HCT116 (cell line): Measurements from ENCODE around the gene CERS6. TPM values are rescaled to one million over a fixed set of nuclear protein-coding genes. Genes with fewer than 3 reads are reported as not detected.

Source experiments
- ATAC-seq: fragments of 200-7000 bp; cut with Tn5 transposase; 2 replicates; pipeline ENCODE4 v1.9.1; 2020; ENCODE audit warnings: mild to moderate bottlenecking, moderate library complexity
- BruUV-seq: library from RNA; stranded (reverse); fragments of 400-500 nt; replicated peaks from 2 replicates; lab custom pipeline; 2021; lab: Mats Ljungman, UMichigan
- CTCF ChIA-PET: fragments of 300-600 bp; sonication (Branson Sonifier 250); formaldehyde crosslinking; loops from one replicate; lab custom pipeline; 2021; ENCODE audit warnings: antibody characterized with exemption; lab: Charles Lee
- POLR2A ChIA-PET: fragments of 300-600, 350-600 bp; sonication (Branson Sonifier 250); formaldehyde crosslinking; loops from one replicate; lab custom pipeline; 2021; ENCODE audit warnings: antibody characterized with exemption; lab: Charles Lee
- RAD21 ChIA-PET, 2 experiments: fragments of 300-600 bp; sonication (Branson Sonifier 250); formaldehyde crosslinking; loops; one replicate each; lab custom pipeline; 2023; ENCODE audit warnings: low total read pairs in 2 of 2; ENCODE audit not compliant: uncharacterized antibody in 2 of 2, unreplicated experiment in 2 of 2, low non-redundant PET in 1 of 2; lab: Charles Lee
- DNase-seq: peaks from one replicate; pipeline ENCODE4 v3.0.0-alpha.2; 2010; ENCODE audit warnings: low read depth, low spot score
- H2AFZ ChIP-seq: fragments of 200-600 bp; shearing (Covaris generic), sonication (generic); 2 replicates; pipeline ENCODE4 v1.6.1; 2017; ENCODE audit warnings: low read depth, mixed run types, mixed read lengths, antibody characterized with exemption, low read length; ENCODE audit not compliant: poor library complexity, severe bottlenecking
- H3K27ac ChIP-seq: 2 replicates; pipeline ENCODE4 v1.5.1; 2012; ENCODE audit warnings: low read depth, low read length
- H3K27me3 ChIP-seq: fragments of 200-600 bp; sonication (generic); 2 replicates; pipeline ENCODE4 v1.6.1; 2016; ENCODE audit warnings: mixed run types, low read length, mixed read lengths; ENCODE audit not compliant: insufficient read depth
- H3K36me3 ChIP-seq, 2 experiments: fragments of 200-500 bp in 1 of 2; fragments of 200-600 bp in 1 of 2; sonication (Bioruptor generic) in 1 of 2; sonication (generic) in 1 of 2; 2 replicates each; pipeline versions ENCODE4 v1.5.1 to v1.6.1; 2014 to 2016; ENCODE audit warnings: low read length in 2 of 2, inconsistent platforms in 1 of 2, mixed read lengths in 1 of 2, mixed run types in 1 of 2; ENCODE audit not compliant: insufficient read depth in 2 of 2, control insufficient read depth in 1 of 2
- H3K4me1 ChIP-seq, 2 experiments: fragments of 200-600 bp in 1 of 2; sonication (generic) in 1 of 2; 2 replicates each; pipeline versions ENCODE4 v1.5.1 to v1.6.1; 2012 to 2017; ENCODE audit warnings: low read length in 2 of 2, inconsistent platforms in 1 of 2, mild to moderate bottlenecking in 1 of 2, mixed read lengths in 1 of 2, mixed run types in 1 of 2, moderate library complexity in 1 of 2; ENCODE audit not compliant: insufficient read depth in 2 of 2, control insufficient read depth in 1 of 2
- H3K4me2 ChIP-seq: fragments of 200-600 bp; sonication (generic); 2 replicates; pipeline ENCODE4 v1.6.1; 2017; ENCODE audit warnings: mixed run types, low read length, mixed read lengths
- H3K4me3 ChIP-seq, 2 experiments: fragments of 200-600 bp in 1 of 2; sonication (generic) in 1 of 2; replicated peaks in 1 of 2; 2 replicates each; pipeline ENCODE4 v1.5.1; 2011 to 2016; ENCODE audit warnings: low read length in 2 of 2, control low read depth in 1 of 2, low read depth in 1 of 2, mild to moderate bottlenecking in 1 of 2, mixed read lengths in 1 of 2, mixed run types in 1 of 2
- H3K79me2 ChIP-seq: fragments of 200-600 bp; sonication (generic); 2 replicates; pipeline ENCODE4 v1.6.1; 2017; ENCODE audit warnings: mild to moderate bottlenecking, mixed run types, low read length, moderate library complexity, mixed read lengths; ENCODE audit not compliant: insufficient read depth
- H3K9ac ChIP-seq: fragments of 200-600 bp; sonication (generic); 2 replicates; pipeline ENCODE4 v1.6.1; 2016; ENCODE audit warnings: low read length, mixed read lengths
- H3K9me2 ChIP-seq: fragments of 200-600 bp; sonication (generic), shearing (Covaris generic); 2 replicates; pipeline ENCODE4 v1.6.1; 2017; ENCODE audit warnings: mixed run types, mild to moderate bottlenecking, moderate library complexity; ENCODE audit not compliant: insufficient read depth
- H3K9me3 ChIP-seq, 2 experiments: fragments of 200-500 bp in 1 of 2; fragments of 200-600 bp in 1 of 2; sonication (Bioruptor generic) in 1 of 2; sonication (generic) in 1 of 2; 2 replicates each; pipeline ENCODE4 v1.6.1; 2014 to 2017; ENCODE audit warnings: low read length in 2 of 2, mixed read lengths in 2 of 2, inconsistent platforms in 1 of 2, low read depth in 1 of 2, mild to moderate bottlenecking in 1 of 2, mixed run types in 1 of 2, moderate library complexity in 1 of 2; ENCODE audit not compliant: control insufficient read depth in 1 of 2, insufficient read depth in 1 of 2
- H4K20me1 ChIP-seq: fragments of 200-600 bp; sonication (generic), shearing (Covaris generic); 2 replicates; pipeline ENCODE4 v1.6.1; 2017; ENCODE audit warnings: mixed run types, mild to moderate bottlenecking, moderate library complexity; ENCODE audit not compliant: insufficient read depth
- CBX3 ChIP-seq: IDR thresholded peaks from 2 replicates; pipeline ENCODE4 v1.6.1; 2012; ENCODE audit warnings: low read depth
- EGR1 ChIP-seq: IDR thresholded peaks from 2 replicates; pipeline ENCODE4 v1.6.1; 2012; ENCODE audit warnings: low read depth
- ELF1 ChIP-seq: IDR thresholded peaks from 2 replicates; pipeline ENCODE4 v1.6.1; 2012; ENCODE audit warnings: low read depth, borderline replicate concordance
- EZH2 ChIP-seq: fragments of 200-600 bp; sonication (generic); IDR thresholded peaks from 2 replicates; pipeline ENCODE4 v1.6.1; 2017; ENCODE audit warnings: antibody characterized with exemption, mixed run types
- EZH2phosphoT487 ChIP-seq: fragments of 200-600 bp; IDR thresholded peaks from 2 replicates; pipeline ENCODE4 v1.6.1; 2018; ENCODE audit warnings: antibody characterized with exemption, borderline replicate concordance
- FOSL1 ChIP-seq: IDR thresholded peaks from 2 replicates; pipeline ENCODE4 v1.6.1; 2012; ENCODE audit warnings: low read depth
- RAD21 ChIP-seq: IDR thresholded peaks from 2 replicates; pipeline ENCODE4 v1.6.1; 2012; ENCODE audit warnings: low read depth, mild to moderate bottlenecking
- SIN3A ChIP-seq: IDR thresholded peaks from 2 replicates; pipeline ENCODE4 v1.6.1; 2012; ENCODE audit warnings: low read depth
- SP1 ChIP-seq: IDR thresholded peaks from 2 replicates; pipeline ENCODE4 v1.6.1; 2012; ENCODE audit warnings: low read depth
- SRF ChIP-seq: IDR thresholded peaks from 2 replicates; pipeline ENCODE4 v1.6.1; 2012; ENCODE audit warnings: low read depth
- TCF7L2 ChIP-seq: IDR thresholded peaks from 2 replicates; pipeline ENCODE4 v1.7.0; 2011; ENCODE audit warnings: borderline replicate concordance, inconsistent platforms; ENCODE audit not compliant: insufficient read depth, insufficient read length; ENCODE audit errors: extremely low read depth
- intact Hi-C: fragments of 100-400 bp; cut with micrococcal nuclease; formaldehyde crosslinking; loops from 2 replicates; pipeline ENCODE4 v1.10.0; 2022
- total RNA-seq: library from RNA; stranded (reverse); gene quantifications from one replicate; pipeline ENCODE4 v1.2.1, GENCODE V29; 2021; ENCODE audit not compliant: unreplicated experiment
- TF ChIP-seq, protein P1 (sequence below), 3 experiments: fragments of 200-600 bp in 1 of 3; sonication (generic) in 1 of 3; IDR thresholded peaks in 2 of 3; conservative IDR thresholded peaks in 1 of 3; 2 replicates each; pipeline ENCODE4 v1.5.1; 2012 to 2017; ENCODE audit warnings: low read depth in 2 of 3, low read length in 2 of 3, antibody characterized with exemption in 1 of 3, borderline replicate concordance in 1 of 3, control low read depth in 1 of 3, mild to moderate bottlenecking in 1 of 3, mixed read lengths in 1 of 3, mixed run types in 1 of 3, moderate library complexity in 1 of 3; ENCODE audit not compliant: insufficient read depth in 1 of 3

The CERS6 gene
- total RNA-seq, 1 experiment from 2014 or later, result 37.0 TPM

DNA sequence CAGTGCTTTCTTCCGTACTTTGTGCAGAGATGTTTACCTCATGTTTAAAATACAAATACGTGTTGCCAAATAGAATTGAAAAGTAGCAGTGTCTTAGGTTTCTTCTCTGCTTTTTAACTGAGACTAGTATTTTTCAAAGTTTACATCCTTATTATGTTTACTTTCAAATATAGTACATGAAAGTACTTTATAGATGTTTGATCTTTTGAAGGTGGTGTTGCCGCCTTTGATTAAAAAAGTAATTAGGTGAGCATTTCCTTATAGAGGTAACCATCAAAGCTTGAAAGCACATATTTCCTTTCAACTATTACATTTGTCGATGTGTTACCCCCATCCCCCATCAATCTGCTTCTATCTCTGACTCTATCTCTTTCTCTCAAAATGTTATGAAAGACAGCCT, 87.0 kb downstream of the CERS6 start (continued):
- TF ChIP-seq, protein P1, sequence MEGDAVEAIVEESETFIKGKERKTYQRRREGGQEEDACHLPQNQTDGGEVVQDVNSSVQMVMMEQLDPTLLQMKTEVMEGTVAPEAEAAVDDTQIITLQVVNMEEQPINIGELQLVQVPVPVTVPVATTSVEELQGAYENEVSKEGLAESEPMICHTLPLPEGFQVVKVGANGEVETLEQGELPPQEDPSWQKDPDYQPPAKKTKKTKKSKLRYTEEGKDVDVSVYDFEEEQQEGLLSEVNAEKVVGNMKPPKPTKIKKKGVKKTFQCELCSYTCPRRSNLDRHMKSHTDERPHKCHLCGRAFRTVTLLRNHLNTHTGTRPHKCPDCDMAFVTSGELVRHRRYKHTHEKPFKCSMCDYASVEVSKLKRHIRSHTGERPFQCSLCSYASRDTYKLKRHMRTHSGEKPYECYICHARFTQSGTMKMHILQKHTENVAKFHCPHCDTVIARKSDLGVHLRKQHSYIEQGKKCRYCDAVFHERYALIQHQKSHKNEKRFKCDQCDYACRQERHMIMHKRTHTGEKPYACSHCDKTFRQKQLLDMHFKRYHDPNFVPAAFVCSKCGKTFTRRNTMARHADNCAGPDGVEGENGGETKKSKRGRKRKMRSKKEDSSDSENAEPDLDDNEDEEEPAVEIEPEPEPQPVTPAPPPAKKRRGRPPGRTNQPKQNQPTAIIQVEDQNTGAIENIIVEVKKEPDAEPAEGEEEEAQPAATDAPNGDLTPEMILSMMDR (IDR thresholded peaks at IDR 0.05 in 2 of 3, conservative IDR thresholded peaks at IDR 0.05 in 1 of 3; ENCODE audit: borderline replicate concordance in 1 of 3, insufficient read depth in 1 of 3, low read depth in 2 of 3, low read length in 2 of 3), result no peak
- TF ChIP-seq RAD21 (no peak), SP1 (no peak)

DNA sequence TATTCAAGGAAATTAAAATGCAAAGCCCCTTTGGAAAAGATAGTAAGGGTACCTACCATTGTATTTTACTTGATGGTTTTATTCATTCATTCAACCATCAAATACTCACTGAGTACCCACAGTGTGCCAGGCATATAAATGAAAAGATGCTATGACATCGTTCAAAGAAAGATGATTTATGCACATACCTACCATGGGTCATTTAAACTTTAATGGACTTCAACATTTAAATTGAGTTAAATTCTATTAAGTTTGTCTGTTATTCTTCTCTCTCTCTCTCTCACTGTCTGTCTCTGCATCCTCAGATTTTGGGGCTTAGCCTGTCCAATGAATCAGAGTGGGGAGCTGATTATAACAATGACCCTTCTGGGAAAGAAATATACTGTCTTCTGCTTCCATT, 87.9 kb downstream of the CERS6 start:
- no TSS peak for BruUV-seq
- no peaks in the 10 kb centered on the region for H3K9me3 ChIP-seq
- ChIA-PET RAD21 (no interaction called here), CTCF (no interaction called here), POLR2A (no interaction called here)
- no peak overlapping the region for H3K9ac ChIP-seq
- peaks cover 0 to 12% of the 10 kb centered on the region in 2 experiments; a peak in 2 of 4 replicates for H3K4me1 ChIP-seq
- H3K27me3 ChIP-seq, result no peaks in the 10 kb centered on the region
- intact Hi-C loops, result no loop called here
- no peaks in the 10 kb centered on the region for H3K36me3 ChIP-seq
- DNase-seq (no peak), ATAC-seq (no peak)
- 0 out of 2 replicates have a peak, but pooled peaks cover 5% of the 10 kb centered on the region for H3K9me2 ChIP-seq
- no peak overlapping the region for H2AFZ ChIP-seq
- no peak overlapping the region for H3K27ac ChIP-seq
- no peak overlapping the region for H3K4me2 ChIP-seq
- H3K79me2 ChIP-seq, result peaks cover 46% of the 10 kb centered on the region
- TF ChIP-seq FOSL1 (no peak), CBX3 (no peak), SIN3A (no peak), ELF1 (no peak), EZH2phosphoT487 (no peak), TCF7L2 (no peak), EZH2 (no peak), EGR1 (no peak), SRF (no peak)
- H4K20me1 ChIP-seq, result no peaks in the 10 kb centered on the region
- H3K4me3 ChIP-seq, result no peak overlapping the region
